ENCODE results near the gene LRRC46. TPM values are rescaled to one million over a fixed set of nuclear protein-coding genes. Genes with fewer than 3 reads are reported as not detected.

LRRC46 gene
- total and polyA plus RNA-seq, 2 experiments from 2014 or later: 0.18 to 0.35 TPM

DNA sequence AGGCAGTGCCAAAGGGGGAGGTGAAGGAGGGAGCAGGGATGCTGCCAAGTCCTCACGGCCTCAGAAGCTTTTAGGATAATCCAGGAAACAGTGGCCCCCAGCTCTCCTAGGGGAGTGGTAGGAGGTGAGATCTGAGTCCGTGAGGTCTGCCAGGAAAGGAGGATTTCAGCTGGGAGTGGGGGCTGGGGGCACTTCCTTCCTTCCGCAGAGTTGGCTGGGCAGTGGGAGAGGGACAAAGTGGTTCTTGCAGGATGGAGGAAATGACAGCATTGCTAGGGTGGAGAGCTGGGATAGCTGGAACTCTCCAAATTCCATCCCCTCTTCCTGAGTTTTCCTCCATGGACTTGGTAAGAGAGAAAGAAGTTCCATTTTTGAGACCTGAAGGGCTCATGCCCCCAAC is 24.3 kb downstream of the LRRC46 start:
- peaks cover 13% of the 10 kb centered on the region; the same call in 1 of the 2 replicates for H3F3A ChIP-seq (replicated peaks; ENCODE audit: low read depth)
- peaks cover 29% of the 10 kb centered on the region for H3K4me1 ChIP-seq (ENCODE audit: insufficient read depth)
- H3K27me3 Mint-ChIP-seq (ENCODE audit: insufficient read depth, low read depth, poor library complexity): peaks cover 58% of the 10 kb centered on the region
- no peak overlapping the region for H3K27ac ChIP-seq (ENCODE audit: low read depth)
- TF ChIP-seq, protein P1, sequence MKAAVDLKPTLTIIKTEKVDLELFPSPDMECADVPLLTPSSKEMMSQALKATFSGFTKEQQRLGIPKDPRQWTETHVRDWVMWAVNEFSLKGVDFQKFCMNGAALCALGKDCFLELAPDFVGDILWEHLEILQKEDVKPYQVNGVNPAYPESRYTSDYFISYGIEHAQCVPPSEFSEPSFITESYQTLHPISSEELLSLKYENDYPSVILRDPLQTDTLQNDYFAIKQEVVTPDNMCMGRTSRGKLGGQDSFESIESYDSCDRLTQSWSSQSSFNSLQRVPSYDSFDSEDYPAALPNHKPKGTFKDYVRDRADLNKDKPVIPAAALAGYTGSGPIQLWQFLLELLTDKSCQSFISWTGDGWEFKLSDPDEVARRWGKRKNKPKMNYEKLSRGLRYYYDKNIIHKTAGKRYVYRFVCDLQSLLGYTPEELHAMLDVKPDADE (IDR thresholded peaks at IDR 0.05): no peak
- TF ChIP-seq EZH2 (IDR thresholded peaks at IDR 0.05; ENCODE audit: low read depth, unreplicated experiment): no peak
- no peak for TF ChIP-seq POLR2AphosphoS5 (IDR thresholded peaks at IDR 0.05; ENCODE audit: low read depth)
- no peaks in the 10 kb centered on the region for H3K9me3 Mint-ChIP-seq
- no peaks in the 10 kb centered on the region for H3K36me3 ChIP-seq (ENCODE audit: insufficient read depth)
- no peaks in the 10 kb centered on the region for H3K79me2 ChIP-seq (replicated peaks; ENCODE audit: insufficient read depth)
- no peaks in the 10 kb centered on the region for H3K36me3 Mint-ChIP-seq (ENCODE audit: low read depth)
- H3K4me2 ChIP-seq: peak overlapping the region; percentile 43; the same call in 1 of the 2 replicates
- no peak overlapping the region for H3K4me3 Mint-ChIP-seq
- H3K9me2 ChIP-seq (ENCODE audit: insufficient read depth): peaks cover 4% of the 10 kb centered on the region; the same call in 1 of the 2 replicates
- peaks cover 48% of the 10 kb centered on the region for H3K4me1 Mint-ChIP-seq
- peak; percentile 8 for DNase-seq (ENCODE audit: low spot score)
- no peak overlapping the region for H3K27ac Mint-ChIP-seq
- ATAC-seq: no peak
- no peaks in the 10 kb centered on the region; the same call in 1 of the 2 replicates for H4K20me1 ChIP-seq (replicated peaks; ENCODE audit: insufficient read depth)
- no peak overlapping the region for H2AFZ ChIP-seq
- H3K4me3 ChIP-seq: no peak overlapping the region
- H3K27me3 ChIP-seq (ENCODE audit: insufficient read depth): peaks cover 79% of the 10 kb centered on the region

DNA sequence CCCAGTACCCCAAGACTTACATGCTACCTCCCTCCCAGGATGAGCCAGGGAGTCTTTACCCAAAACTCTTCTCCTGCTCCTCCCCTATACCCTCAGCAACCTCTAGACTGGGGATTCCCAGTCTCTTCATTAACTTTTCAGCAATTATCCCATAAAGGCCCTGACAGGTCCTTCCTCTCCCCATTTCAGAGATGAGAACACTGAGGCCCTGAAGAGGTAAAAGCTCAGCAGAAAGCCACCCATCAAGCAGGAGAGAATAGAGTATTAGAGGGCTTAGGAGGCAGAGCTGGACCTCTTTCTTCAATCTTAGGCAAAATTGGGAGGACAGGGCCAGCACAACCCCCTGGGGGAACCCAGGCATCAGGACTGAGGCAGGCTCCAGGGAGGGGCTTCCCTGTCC is 25.4 kb downstream of the LRRC46 start:
- H3K4me2 ChIP-seq: no peak overlapping the region
- Mint-ChIP-seq H3K36me3 (ENCODE audit: low read depth) (no peaks in the 10 kb centered on the region), H3K4me3 (no peak overlapping the region), H3K4me1 (peaks cover 48% of the 10 kb centered on the region), H3K9me3 (no peaks in the 10 kb centered on the region), H3K27me3 (ENCODE audit: insufficient read depth, low read depth, poor library complexity) (peaks cover 55% of the 10 kb centered on the region), H3K27ac (no peak overlapping the region)
- H3K4me1 ChIP-seq (ENCODE audit: insufficient read depth): peaks cover 28% of the 10 kb centered on the region
- peaks cover 72% of the 10 kb centered on the region for H3K27me3 ChIP-seq (ENCODE audit: insufficient read depth)
- peaks cover 4% of the 10 kb centered on the region; the same call in 1 of the 2 replicates for H3K9me2 ChIP-seq (ENCODE audit: insufficient read depth)
- H3K4me3 ChIP-seq: no peak overlapping the region
- ATAC-seq (no peak), DNase-seq (ENCODE audit: low spot score) (no peak)
- no peaks in the 10 kb centered on the region for H3K79me2 ChIP-seq (replicated peaks; ENCODE audit: insufficient read depth)
- TF ChIP-seq, protein P2, sequence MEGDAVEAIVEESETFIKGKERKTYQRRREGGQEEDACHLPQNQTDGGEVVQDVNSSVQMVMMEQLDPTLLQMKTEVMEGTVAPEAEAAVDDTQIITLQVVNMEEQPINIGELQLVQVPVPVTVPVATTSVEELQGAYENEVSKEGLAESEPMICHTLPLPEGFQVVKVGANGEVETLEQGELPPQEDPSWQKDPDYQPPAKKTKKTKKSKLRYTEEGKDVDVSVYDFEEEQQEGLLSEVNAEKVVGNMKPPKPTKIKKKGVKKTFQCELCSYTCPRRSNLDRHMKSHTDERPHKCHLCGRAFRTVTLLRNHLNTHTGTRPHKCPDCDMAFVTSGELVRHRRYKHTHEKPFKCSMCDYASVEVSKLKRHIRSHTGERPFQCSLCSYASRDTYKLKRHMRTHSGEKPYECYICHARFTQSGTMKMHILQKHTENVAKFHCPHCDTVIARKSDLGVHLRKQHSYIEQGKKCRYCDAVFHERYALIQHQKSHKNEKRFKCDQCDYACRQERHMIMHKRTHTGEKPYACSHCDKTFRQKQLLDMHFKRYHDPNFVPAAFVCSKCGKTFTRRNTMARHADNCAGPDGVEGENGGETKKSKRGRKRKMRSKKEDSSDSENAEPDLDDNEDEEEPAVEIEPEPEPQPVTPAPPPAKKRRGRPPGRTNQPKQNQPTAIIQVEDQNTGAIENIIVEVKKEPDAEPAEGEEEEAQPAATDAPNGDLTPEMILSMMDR (conservative IDR thresholded peaks at IDR 0.05; ENCODE audit: low read depth in 2 of 2): no peak
- TF ChIP-seq POLR2AphosphoS5 (IDR thresholded peaks at IDR 0.05; ENCODE audit: low read depth): no peak
- TF ChIP-seq NANOG (IDR thresholded peaks at IDR 0.05; ENCODE audit: borderline replicate concordance): no peak
- TF ChIP-seq CREB1 (CRISPR knock-in tag; IDR thresholded peaks at IDR 0.05; ENCODE audit: low read depth): no peak
- peaks cover 13% of the 10 kb centered on the region; the same call in 1 of the 2 replicates for H3F3A ChIP-seq (replicated peaks; ENCODE audit: low read depth)
- H4K20me1 ChIP-seq (replicated peaks; ENCODE audit: insufficient read depth): no peaks in the 10 kb centered on the region; the same call in 1 of the 2 replicates
- no peak overlapping the region for H2AFZ ChIP-seq
- no peaks in the 10 kb centered on the region for H3K36me3 ChIP-seq (ENCODE audit: insufficient read depth)
- H3K27ac ChIP-seq (ENCODE audit: low read depth): no peak overlapping the region

Measured in GM23338 (cell line).